WTC11 (cell line): Measurements from ENCODE around the gene OR1L6. TPM values are rescaled to one million over a fixed set of nuclear protein-coding genes. Genes with fewer than 3 reads are reported as not detected.

Source experiments
- ATAC-seq: fragments of 200-7000 bp; cut with Tn5 transposase; 2 replicates; pipeline ENCODE4 v1.10.0; 2021; ENCODE audit warnings: mild to moderate bottlenecking, moderate library complexity
- CTCF ChIA-PET: fragments of 300-600 bp; sonication (Branson Sonifier 250); formaldehyde crosslinking; loops from one replicate; lab custom pipeline; 2021; ENCODE audit warnings: antibody characterized with exemption; lab: Charles Lee
- POLR2A ChIA-PET: fragments of 350-600 bp; sonication (Branson Sonifier 250); formaldehyde crosslinking; loops from one replicate; lab custom pipeline; 2021; ENCODE audit warnings: antibody characterized with exemption; lab: Charles Lee
- DNase-seq: peaks from one replicate; pipeline ENCODE4 v3.0.0; 2021; ENCODE audit warnings: low spot score
- H3K27ac Mint-ChIP-seq: 2 replicates; pipeline ENCODE4 v1.8.0; 2021; ENCODE audit warnings: mixed read lengths
- H3K27me3 Mint-ChIP-seq: 2 replicates; pipeline ENCODE4 v1.8.0; 2021; ENCODE audit warnings: low read depth, mild to moderate bottlenecking, moderate library complexity, mixed read lengths
- H3K36me3 Mint-ChIP-seq: 2 replicates; pipeline ENCODE4 v1.8.0; 2021; ENCODE audit warnings: mixed read lengths
- H3K4me1 Mint-ChIP-seq: 2 replicates; pipeline ENCODE4 v1.8.0; 2022; ENCODE audit warnings: mixed read lengths
- H3K4me3 Mint-ChIP-seq: 2 replicates; pipeline ENCODE4 v1.8.0; 2021; ENCODE audit warnings: mild to moderate bottlenecking, moderate library complexity, mixed read lengths
- H3K9me3 Mint-ChIP-seq: 2 replicates; pipeline ENCODE4 v1.8.0; 2021; ENCODE audit warnings: mixed read lengths
- EMX1 ChIP-seq: fragments of 250-450 bp; sonication (Bioruptor Pico); IDR thresholded peaks from 2 replicates; pipeline ENCODE4 v1.8.0; 2021; ENCODE audit warnings: mild to moderate bottlenecking
- ESRRA ChIP-seq: sonication (generic); formaldehyde crosslinking; IDR thresholded peaks from 2 replicates; pipeline ENCODE4 v1.8.1; 2022; ENCODE audit warnings: mild to moderate bottlenecking, missing genetic modification reagents, borderline replicate concordance
- ETV6 ChIP-seq: sonication (generic); formaldehyde crosslinking; IDR thresholded peaks from 2 replicates; pipeline ENCODE4 v1.8.1; 2022; ENCODE audit warnings: mild to moderate bottlenecking, missing genetic modification reagents
- FOXK1 ChIP-seq: sonication (generic); formaldehyde crosslinking; IDR thresholded peaks from 2 replicates; pipeline ENCODE4 v1.8.0; 2022; ENCODE audit warnings: mild to moderate bottlenecking, moderate library complexity, missing genetic modification reagents
- HMGA2 ChIP-seq: fragments of 250-450 bp; sonication (Bioruptor Pico); IDR thresholded peaks from 2 replicates; pipeline ENCODE4 v1.4.0; 2021; ENCODE audit warnings: mild to moderate bottlenecking, moderate library complexity
- KAT7 ChIP-seq: sonication (generic); formaldehyde crosslinking; IDR thresholded peaks from 2 replicates; pipeline ENCODE4 v1.8.1; 2023; ENCODE audit warnings: missing genetic modification reagents, mild to moderate bottlenecking, borderline replicate concordance
- NFE2L1 ChIP-seq: sonication (generic); formaldehyde crosslinking; IDR thresholded peaks from 2 replicates; pipeline ENCODE4 v1.8.1; 2023; ENCODE audit warnings: missing genetic modification reagents
- NR2C2 ChIP-seq: sonication (generic); formaldehyde crosslinking; IDR thresholded peaks from 2 replicates; pipeline ENCODE4 v1.8.0; 2022; ENCODE audit warnings: mild to moderate bottlenecking, missing genetic modification reagents
- TP53 ChIP-seq: sonication (generic); formaldehyde crosslinking; IDR thresholded peaks from 2 replicates; pipeline ENCODE4 v1.8.1; 2023; ENCODE audit warnings: mild to moderate bottlenecking, missing genetic modification reagents
- total RNA-seq: library from RNA; stranded (reverse); gene quantifications from 3 replicates; pipeline ENCODE4 v1.2.3, GENCODE V29; 2021
- TF ChIP-seq, protein P1 (sequence below): sonication (generic); formaldehyde crosslinking; IDR thresholded peaks from 2 replicates; pipeline ENCODE4 v1.8.0; 2022; ENCODE audit warnings: mild to moderate bottlenecking, missing genetic modification reagents
- TF ChIP-seq, protein P2 (sequence below): sonication (generic); formaldehyde crosslinking; IDR thresholded peaks from 2 replicates; pipeline ENCODE4 v1.8.0; 2023; ENCODE audit warnings: missing genetic modification reagents, mild to moderate bottlenecking, borderline replicate concordance
- TF ChIP-seq, protein P3 (sequence below): sonication (generic); formaldehyde crosslinking; IDR thresholded peaks from 2 replicates; pipeline ENCODE4 v1.8.1; 2023; ENCODE audit warnings: mild to moderate bottlenecking, missing genetic modification reagents, moderate library complexity
- TF ChIP-seq, protein P4 (sequence below): sonication (generic); formaldehyde crosslinking; conservative IDR thresholded peaks from 2 replicates; pipeline ENCODE4 v1.8.1; 2022; ENCODE audit warnings: mild to moderate bottlenecking, missing genetic modification reagents
- TF ChIP-seq, protein P5 (sequence below): sonication (generic); formaldehyde crosslinking; IDR thresholded peaks from 2 replicates; pipeline ENCODE4 v1.8.1; 2023; ENCODE audit warnings: mild to moderate bottlenecking, missing genetic modification reagents, moderate library complexity
- TF ChIP-seq, protein P6 (sequence below): sonication (generic); formaldehyde crosslinking; IDR thresholded peaks from 2 replicates; pipeline ENCODE4 v1.8.1; 2022; ENCODE audit warnings: low read depth, mild to moderate bottlenecking, moderate library complexity, missing genetic modification reagents, borderline replicate concordance
- TF ChIP-seq, protein P7 (sequence below): fragments of 250-450 bp; sonication (Bioruptor Pico); IDR thresholded peaks from 2 replicates; pipeline ENCODE4 v1.9.0; 2021; ENCODE audit warnings: mild to moderate bottlenecking

OR1L6 gene
- total RNA-seq, 1 experiment from 2014 or later = not detected

DNA sequence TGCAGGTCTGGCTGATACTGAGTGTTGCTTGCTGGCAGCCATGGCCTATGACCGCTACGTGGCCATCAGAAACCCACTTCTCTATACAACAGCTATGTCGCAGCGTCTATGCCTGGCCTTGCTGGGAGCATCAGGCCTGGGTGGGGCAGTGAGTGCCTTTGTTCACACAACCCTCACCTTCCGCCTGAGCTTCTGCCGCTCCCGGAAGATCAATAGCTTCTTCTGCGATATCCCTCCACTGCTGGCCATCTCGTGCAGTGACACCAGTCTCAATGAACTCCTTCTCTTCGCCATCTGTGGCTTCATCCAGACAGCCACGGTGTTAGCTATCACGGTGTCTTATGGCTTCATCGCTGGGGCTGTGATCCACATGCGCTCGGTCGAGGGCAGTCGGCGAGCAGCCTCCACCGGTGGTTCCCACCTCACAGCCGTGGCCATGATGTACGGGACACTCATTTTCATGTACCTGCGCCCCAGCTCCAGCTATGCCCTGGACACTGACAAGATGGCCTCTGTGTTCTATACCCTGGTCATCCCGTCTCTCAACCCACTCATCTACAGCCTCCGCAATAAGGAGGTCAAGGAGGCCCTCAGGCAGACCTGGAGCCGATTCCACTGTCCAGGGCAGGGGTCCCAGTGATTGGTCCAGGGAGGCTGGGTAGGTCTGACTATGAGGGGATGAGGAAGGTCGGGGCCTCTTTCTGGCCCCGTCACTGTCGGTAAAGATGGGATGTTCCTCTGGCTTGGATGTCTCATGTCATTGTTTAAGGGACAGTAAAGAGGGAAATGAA is 47.3 kb downstream of the OR1L6 start (continued):
- TF ChIP-seq NR2C2 (no peak), EMX1 (CRISPR knock-in tag) (no peak)
- TF ChIP-seq, protein P1, sequence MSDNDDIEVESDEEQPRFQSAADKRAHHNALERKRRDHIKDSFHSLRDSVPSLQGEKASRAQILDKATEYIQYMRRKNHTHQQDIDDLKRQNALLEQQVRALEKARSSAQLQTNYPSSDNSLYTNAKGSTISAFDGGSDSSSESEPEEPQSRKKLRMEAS (CRISPR knock-in tag) = no peak
- TF ChIP-seq, protein P2, sequence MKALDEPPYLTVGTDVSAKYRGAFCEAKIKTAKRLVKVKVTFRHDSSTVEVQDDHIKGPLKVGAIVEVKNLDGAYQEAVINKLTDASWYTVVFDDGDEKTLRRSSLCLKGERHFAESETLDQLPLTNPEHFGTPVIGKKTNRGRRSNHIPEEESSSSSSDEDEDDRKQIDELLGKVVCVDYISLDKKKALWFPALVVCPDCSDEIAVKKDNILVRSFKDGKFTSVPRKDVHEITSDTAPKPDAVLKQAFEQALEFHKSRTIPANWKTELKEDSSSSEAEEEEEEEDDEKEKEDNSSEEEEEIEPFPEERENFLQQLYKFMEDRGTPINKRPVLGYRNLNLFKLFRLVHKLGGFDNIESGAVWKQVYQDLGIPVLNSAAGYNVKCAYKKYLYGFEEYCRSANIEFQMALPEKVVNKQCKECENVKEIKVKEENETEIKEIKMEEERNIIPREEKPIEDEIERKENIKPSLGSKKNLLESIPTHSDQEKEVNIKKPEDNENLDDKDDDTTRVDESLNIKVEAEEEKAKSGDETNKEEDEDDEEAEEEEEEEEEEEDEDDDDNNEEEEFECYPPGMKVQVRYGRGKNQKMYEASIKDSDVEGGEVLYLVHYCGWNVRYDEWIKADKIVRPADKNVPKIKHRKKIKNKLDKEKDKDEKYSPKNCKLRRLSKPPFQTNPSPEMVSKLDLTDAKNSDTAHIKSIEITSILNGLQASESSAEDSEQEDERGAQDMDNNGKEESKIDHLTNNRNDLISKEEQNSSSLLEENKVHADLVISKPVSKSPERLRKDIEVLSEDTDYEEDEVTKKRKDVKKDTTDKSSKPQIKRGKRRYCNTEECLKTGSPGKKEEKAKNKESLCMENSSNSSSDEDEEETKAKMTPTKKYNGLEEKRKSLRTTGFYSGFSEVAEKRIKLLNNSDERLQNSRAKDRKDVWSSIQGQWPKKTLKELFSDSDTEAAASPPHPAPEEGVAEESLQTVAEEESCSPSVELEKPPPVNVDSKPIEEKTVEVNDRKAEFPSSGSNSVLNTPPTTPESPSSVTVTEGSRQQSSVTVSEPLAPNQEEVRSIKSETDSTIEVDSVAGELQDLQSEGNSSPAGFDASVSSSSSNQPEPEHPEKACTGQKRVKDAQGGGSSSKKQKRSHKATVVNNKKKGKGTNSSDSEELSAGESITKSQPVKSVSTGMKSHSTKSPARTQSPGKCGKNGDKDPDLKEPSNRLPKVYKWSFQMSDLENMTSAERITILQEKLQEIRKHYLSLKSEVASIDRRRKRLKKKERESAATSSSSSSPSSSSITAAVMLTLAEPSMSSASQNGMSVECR = no peak

DNA sequence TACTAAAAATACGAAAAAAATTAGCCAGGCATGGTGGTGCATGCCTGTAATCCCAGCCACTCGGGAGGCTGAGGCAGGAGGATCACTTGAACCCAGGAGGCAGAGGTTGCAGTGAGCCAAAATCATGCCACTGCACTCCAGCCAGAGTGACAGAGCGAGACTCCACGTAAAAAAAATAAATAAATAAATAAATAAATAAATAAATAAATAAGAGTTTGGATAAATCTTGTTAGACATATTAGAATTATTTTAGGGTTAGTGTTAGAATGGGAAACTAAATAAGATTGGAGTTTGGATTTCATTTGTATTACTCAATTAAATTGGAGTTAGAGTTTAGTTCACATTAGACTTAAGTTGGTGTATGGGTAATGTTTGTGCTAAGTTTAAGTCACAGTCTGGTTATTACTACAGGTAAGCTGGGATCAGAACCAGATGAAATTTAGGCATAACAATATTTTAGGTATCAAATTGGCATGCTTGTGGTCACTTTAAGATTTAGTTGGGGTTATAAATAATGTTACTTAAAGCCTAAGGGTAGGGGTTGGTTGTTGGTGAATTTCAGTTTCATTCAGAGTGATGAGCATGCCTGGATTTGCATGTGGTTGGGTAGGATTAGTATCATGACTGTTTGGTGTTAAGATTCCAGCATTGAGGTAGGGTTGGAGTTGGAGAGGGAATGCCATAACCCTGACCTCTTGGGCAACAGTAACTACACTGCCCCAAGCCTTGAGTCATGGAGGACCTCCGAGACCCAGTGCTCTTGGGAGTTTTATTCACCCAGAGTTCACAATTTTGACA is 50.0 kb downstream of the OR1L6 start:
- Mint-ChIP-seq H3K4me3 (no peak overlapping the region), H3K36me3 (peaks cover 17% of the 10 kb centered on the region), H3K9me3 (peaks cover 63% of the 10 kb centered on the region), H3K27me3 (peaks cover 9% of the 10 kb centered on the region; the same call in 1 of the 2 replicates), H3K27ac (no peak overlapping the region), H3K4me1 (no peaks in the 10 kb centered on the region)
- TF ChIP-seq ETV6 (CRISPR knock-in tag) = no peak
- TF ChIP-seq, protein P3, sequence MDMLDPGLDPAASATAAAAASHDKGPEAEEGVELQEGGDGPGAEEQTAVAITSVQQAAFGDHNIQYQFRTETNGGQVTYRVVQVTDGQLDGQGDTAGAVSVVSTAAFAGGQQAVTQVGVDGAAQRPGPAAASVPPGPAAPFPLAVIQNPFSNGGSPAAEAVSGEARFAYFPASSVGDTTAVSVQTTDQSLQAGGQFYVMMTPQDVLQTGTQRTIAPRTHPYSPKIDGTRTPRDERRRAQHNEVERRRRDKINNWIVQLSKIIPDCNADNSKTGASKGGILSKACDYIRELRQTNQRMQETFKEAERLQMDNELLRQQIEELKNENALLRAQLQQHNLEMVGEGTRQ (CRISPR knock-in tag) = no peak
- no peak for TF ChIP-seq NFE2L1
- no peak for TF ChIP-seq HMGA2
- TF ChIP-seq, protein P4, sequence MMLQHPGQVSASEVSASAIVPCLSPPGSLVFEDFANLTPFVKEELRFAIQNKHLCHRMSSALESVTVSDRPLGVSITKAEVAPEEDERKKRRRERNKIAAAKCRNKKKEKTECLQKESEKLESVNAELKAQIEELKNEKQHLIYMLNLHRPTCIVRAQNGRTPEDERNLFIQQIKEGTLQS (CRISPR knock-in tag) = no peak
- TF ChIP-seq, protein P5, sequence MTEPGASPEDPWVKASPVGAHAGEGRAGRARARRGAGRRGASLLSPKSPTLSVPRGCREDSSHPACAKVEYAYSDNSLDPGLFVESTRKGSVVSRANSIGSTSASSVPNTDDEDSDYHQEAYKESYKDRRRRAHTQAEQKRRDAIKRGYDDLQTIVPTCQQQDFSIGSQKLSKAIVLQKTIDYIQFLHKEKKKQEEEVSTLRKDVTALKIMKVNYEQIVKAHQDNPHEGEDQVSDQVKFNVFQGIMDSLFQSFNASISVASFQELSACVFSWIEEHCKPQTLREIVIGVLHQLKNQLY (CRISPR knock-in tag) = no peak
- no peak for TF ChIP-seq ESRRA (CRISPR knock-in tag)
- no peak for TF ChIP-seq FOXK1 (CRISPR knock-in tag)
- ATAC-seq (no peak), DNase-seq (no peak)
- ChIA-PET POLR2A (no interaction called here), CTCF (no interaction called here)

DNA sequence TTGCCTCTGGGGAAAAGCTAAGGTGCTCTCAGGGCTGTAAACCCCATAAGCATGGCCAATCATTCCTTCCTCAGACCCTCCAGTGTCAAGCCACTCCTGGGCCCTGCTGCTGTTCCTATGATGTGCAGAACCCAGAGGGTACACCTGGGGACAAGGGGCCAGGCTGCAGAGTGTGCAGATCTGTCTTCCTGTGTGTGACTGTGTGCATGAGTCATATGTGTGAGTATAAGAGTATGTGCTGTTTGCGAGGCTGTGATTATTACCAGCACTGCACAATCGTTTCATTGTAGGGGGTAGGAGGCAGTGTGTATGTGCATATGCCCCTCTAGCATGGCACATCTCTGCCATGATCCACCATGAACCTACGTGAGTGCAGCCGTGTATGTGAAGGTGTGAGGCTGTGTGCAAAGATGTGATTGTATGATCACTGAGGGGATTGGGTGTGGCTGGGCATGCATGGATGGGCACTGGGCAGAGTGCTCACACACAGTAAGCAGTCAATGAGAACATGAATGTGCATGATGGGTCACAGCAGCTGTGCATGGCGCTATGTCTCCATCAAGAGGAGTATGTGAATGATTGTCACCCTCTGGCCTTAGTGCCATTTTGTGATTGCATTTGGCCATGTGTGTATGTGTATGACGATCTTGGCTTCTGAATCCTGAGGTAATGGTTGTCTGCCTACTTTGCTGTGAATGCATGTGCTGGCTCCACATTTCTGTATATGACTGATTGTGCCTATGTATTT is 55.4 kb downstream of the OR1L6 start:
- POLR2A ChIA-PET = no interaction called here
- H3K27ac Mint-ChIP-seq = no peak overlapping the region
- peaks cover 11% of the 10 kb centered on the region; the same call in 1 of the 2 replicates for H3K27me3 Mint-ChIP-seq
- ATAC-seq (no peak), DNase-seq (no peak)
- H3K9me3 Mint-ChIP-seq = peaks cover 71% of the 10 kb centered on the region
- peaks cover 24% of the 10 kb centered on the region for H3K36me3 Mint-ChIP-seq
- no peaks in the 10 kb centered on the region for H3K4me1 Mint-ChIP-seq
- no peak overlapping the region for H3K4me3 Mint-ChIP-seq
- CTCF ChIA-PET = no interaction called here
- TF ChIP-seq, protein P6, sequence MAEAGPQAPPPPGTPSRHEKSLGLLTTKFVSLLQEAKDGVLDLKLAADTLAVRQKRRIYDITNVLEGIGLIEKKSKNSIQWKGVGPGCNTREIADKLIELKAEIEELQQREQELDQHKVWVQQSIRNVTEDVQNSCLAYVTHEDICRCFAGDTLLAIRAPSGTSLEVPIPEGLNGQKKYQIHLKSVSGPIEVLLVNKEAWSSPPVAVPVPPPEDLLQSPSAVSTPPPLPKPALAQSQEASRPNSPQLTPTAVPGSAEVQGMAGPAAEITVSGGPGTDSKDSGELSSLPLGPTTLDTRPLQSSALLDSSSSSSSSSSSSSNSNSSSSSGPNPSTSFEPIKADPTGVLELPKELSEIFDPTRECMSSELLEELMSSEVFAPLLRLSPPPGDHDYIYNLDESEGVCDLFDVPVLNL (CRISPR knock-in tag) = no peak
- no peak for TF ChIP-seq TP53 (CRISPR knock-in tag)
- no peak for TF ChIP-seq KAT7 (CRISPR knock-in tag)
- TF ChIP-seq, protein P5 (CRISPR knock-in tag) = no peak
- TF ChIP-seq, protein P7, sequence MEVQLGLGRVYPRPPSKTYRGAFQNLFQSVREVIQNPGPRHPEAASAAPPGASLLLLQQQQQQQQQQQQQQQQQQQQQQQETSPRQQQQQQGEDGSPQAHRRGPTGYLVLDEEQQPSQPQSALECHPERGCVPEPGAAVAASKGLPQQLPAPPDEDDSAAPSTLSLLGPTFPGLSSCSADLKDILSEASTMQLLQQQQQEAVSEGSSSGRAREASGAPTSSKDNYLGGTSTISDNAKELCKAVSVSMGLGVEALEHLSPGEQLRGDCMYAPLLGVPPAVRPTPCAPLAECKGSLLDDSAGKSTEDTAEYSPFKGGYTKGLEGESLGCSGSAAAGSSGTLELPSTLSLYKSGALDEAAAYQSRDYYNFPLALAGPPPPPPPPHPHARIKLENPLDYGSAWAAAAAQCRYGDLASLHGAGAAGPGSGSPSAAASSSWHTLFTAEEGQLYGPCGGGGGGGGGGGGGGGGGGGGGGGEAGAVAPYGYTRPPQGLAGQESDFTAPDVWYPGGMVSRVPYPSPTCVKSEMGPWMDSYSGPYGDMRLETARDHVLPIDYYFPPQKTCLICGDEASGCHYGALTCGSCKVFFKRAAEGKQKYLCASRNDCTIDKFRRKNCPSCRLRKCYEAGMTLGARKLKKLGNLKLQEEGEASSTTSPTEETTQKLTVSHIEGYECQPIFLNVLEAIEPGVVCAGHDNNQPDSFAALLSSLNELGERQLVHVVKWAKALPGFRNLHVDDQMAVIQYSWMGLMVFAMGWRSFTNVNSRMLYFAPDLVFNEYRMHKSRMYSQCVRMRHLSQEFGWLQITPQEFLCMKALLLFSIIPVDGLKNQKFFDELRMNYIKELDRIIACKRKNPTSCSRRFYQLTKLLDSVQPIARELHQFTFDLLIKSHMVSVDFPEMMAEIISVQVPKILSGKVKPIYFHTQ (CRISPR knock-in tag) = no peak
